HG03442 (cell line): ENCODE data around the gene ARFRP1.

Source experiments
- ATAC-seq: cut with Tn5 transposase; IDR thresholded peaks from one replicate; pipeline ENCODE4 v1.9.1; 2021; ENCODE audit warnings: mild to moderate bottlenecking, moderate library complexity; ENCODE audit not compliant: unreplicated experiment

ARFRP1 gene, protein sequence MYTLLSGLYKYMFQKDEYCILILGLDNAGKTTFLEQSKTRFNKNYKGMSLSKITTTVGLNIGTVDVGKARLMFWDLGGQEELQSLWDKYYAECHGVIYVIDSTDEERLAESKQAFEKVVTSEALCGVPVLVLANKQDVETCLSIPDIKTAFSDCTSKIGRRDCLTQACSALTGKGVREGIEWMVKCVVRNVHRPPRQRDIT

GRCh38 chr20:63707558-63708300, at the start of gene ARFRP1, which contains the start of gene ZGPAT:
ARFRP1 (minus strand) TSS chr20:63707976; CDS start chr20:63707091, 885 bp downstream.
ZGPAT (plus strand) TSS chr20:63708039; CDS start chr20:63708581, 542 bp downstream.
- ATAC-seq: peak; percentile 64

DNA sequence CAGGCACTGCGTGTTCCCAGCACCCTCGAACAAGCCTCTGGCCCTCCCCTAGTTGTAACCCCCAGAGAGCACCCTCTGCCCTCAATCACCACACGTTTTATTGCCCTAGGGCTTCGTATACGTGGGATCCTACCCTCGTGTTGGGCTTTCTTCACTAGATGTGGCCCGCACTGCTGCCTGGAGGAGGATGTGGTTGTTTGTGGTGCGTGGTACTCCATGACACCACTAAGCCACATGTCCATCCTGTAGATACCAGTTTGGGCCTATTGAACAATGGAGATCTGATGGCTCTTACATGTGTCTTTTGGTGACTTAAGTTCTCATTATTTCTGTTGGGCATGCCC, 48.8 kb upstream of the ARFRP1 start:
- no peak for ATAC-seq

DNA sequence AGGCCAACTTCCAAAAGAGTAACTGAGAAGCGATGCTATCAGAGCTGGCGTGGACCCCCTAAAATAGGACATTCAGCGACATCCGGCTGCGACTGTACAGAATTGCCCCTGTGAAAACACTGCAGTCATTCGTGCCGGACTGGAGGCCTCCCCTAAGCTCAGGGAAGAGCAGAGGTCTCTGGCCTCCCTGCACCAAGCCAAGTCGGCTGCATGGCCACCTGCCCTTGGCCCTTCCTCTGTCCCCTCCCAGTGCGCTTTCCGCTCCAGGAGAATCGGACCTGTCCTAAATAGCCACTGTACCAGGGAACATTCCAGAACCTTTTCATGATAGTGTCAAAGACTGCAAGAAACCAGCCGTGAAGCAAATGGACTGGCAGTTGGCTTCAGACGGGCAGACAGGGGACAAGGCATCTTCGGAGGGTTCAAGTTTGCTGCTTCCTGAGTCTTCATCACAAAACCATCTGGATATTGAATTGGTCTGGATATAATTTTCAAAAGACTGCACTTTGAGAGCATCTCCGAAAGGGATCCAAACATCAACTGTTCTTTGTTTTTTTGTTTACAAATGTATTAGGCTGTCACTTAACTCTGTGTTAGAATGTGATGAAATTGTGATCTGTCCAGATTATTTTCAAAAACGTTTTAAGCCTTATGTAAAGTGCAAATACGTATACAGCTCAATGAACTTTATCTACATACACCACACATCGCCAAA, 48.3 kb upstream of the ARFRP1 start:
- no peak for ATAC-seq

- ATAC-seq: no peak
These were observed 46.2 kb upstream of the ARFRP1 start for GRCh38 chr20:63754008-63754407.

GRCh38 chr20:63753381-63753780, 45.6 kb upstream of the ARFRP1 start:
- no peak for ATAC-seq

DNA sequence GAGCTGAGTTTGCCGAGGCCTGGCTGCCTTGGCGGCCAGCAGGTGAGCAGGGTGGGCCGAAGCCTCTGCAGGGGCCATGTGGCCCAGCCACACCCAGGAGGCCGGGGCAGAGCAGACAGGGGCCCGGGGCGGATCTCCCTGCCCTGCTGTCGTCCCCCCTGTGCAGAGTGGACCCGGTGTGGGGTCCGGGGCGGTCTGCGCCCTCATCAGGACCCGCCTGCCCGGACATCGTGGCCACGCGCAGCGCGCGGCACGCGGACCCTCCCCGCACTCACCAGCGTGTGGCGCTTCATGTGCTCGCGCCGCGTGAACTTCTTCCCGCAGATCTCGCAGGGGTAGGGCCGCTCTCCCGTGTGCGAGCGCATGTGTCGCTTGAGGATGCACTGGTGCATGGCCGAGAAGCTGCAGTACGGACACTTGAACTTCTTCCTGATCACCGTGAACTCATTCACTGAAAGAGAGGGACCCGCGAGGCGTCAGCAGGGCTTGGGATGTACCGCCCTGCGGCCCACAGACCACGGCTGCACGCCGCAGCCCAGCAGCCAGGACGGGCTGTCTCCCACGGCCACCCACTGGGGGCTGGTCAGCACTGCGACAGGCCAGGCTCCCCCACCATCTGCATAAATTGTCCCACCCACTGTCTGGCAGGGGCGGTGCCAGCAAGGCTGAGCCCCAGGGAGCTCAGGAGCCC, 44.8 kb upstream of the ARFRP1 start:
- ATAC-seq: no peak

DNA sequence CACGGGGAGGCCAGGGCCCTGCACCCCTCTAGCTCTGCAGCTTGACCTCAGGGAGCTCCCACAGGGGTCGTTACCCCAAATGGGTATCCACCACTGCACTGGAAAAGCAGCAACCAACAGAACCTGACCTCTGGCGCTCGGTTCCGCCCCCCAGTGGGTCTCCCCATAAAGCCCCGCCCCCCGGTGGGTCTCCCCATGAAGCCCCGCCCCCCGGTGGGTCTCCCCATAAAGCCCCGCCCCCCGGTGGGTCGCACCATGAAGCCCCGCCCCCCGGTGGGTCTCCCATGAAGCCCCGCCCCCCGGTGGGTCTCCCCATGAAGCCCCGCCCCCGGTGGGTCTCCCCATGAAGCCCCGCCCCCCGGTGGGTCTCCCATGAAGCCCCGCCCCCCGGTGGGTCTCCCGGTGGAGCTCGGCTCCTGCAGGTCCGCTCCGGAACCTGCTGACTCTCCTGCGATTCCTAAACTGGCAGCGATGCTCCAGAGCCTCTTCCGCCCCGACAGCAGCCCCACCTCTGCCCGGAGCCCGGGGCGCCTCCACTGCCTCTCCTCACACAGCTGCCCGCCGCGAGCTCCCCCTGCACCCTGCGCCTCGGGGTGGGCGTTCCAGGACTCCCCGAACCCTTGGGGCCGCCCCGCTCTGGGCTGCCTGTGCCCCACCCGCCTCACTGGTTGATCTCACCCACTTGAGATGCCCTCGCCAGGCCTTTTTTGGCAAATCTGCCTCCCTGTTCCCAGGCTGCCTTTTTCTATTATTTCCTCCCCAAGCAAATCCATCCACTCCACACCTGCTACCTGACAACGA, 43.9 kb upstream of the ARFRP1 start:
- no peak for ATAC-seq

GRCh38 chr20:63750807-63751470, 43.2 kb upstream of the ARFRP1 start:
- ATAC-seq: no peak

GRCh38 chr20:63749597-63750508, 42.1 kb upstream of the ARFRP1 start:
- ATAC-seq: no peak

GRCh38 chr20:63748934-63749270, 41.1 kb upstream of the ARFRP1 start:
- no peak for ATAC-seq

- no peak for ATAC-seq
These were observed 40.5 kb upstream of the ARFRP1 start for GRCh38 chr20:63748070-63748933.

- ATAC-seq: no peak
These were observed 39.9 kb upstream of the ARFRP1 start for GRCh38 chr20:63747622-63748069.

- ATAC-seq: no peak
These were observed 39.1 kb upstream of the ARFRP1 start for GRCh38 chr20:63746751-63747315.

DNA sequence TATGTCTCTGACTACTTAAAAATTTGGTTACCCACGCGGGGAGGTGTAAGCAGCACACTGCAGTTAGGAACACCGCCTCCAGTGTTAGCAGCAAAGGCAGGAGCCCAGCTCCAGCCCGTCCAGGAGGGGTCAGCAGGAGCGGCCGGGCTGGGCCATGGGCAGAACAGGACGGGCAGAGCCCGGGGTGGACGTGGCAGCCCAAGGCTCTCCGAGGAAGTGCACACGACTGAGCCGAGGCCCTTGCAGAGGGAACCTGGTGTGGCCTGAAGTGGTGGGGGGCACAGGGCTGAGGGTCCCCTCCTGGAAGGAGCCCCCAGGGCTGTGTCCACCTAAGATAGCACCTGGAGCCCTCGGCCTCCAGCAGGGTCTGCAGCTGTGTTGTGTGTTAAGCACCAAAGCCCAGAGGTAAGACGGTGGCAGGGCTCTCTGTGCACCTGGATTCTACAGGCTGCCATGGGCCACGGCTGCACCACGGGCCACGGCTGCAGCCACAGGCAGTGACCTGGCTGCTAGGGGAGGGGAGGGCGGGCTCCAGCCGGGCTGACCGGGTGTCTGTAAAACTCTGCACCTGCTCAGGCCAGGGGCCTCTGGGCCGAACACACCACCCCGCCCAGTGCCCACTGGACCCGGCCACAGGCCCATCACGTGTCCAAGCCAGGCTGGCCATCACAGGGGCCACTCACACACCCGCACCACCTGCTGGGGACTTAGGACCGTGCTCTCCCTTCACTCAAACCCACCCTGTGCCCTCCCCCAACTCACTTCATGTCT, 38.4 kb upstream of the ARFRP1 start:
- no peak for ATAC-seq

DNA sequence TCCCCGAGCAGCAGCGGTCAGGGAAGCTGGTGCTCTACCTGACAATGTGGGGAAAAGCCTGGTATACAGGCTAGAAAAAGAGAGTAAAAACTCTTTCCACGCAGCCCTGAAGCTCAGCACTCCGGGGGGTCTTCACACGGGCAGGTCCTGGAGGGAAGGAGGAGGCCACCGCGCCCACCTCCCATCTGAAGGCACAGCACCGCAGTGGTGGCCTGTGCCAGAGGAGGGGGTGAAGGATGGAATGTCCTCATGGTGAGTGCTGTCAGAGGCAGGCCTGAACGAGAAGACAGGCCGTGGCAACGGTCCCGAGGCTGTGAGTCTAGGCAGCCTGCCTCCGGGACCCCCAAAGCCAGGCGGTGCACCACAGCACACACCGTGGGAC, 37.6 kb upstream of the ARFRP1 start:
- ATAC-seq: no peak

- no peak for ATAC-seq
These were observed 37.0 kb upstream of the ARFRP1 start for GRCh38 chr20:63744574-63745423.
